NCI-H146 treated with DMSO at 0.1 percent for 48 hours (cell line): ENCODE measurements around the gene C16orf96.

ENCODE experiments used
- DNase-seq: peaks from one replicate; lab custom pipeline; 2025; ENCODE audit not compliant: unreplicated experiment; lab: John Stamatoyannopoulos, UW

The C16orf96 gene

DNA sequence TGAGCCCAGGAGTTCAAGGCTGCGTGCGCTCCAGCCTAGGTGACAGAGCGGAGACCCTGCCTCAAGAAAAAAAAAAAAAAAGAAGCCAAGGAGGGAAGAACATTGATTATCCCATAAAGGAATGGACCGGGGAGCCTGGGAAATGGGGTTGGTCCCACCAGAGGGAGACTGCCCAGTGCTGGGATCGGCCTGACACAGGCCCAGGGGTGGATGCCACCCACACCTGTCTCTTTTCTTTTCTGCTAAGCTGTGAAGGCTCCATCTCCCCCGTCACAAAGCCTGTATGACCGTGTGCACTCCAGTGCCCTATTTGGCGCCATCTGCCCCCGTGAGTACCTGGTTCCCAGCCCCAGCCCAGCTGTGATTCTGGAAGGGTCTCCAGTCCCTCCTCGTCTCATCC is 42.9 kb downstream of the C16orf96 start:
- DNase-seq, result no peak

DNA sequence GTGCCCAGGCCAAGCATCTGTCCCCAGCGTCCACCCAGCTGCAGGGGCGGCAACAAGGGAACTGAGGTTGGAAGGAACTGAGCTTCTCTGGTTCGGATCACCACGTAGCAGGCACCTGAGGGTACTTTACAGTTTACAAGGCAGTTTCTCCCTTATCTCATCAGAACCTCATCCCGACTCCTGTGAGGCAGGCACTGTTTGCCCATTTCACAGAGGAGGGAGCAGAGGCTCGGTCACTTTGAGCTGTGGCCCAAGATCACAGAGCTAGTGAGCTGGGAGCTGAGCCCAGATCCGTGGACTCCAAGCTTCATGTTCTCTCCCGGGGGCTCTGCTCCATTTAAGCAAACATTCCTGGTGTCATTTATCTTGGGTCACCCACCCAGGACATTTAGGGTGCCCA is 43.4 kb downstream of the C16orf96 start:
- no peak for DNase-seq

DNA sequence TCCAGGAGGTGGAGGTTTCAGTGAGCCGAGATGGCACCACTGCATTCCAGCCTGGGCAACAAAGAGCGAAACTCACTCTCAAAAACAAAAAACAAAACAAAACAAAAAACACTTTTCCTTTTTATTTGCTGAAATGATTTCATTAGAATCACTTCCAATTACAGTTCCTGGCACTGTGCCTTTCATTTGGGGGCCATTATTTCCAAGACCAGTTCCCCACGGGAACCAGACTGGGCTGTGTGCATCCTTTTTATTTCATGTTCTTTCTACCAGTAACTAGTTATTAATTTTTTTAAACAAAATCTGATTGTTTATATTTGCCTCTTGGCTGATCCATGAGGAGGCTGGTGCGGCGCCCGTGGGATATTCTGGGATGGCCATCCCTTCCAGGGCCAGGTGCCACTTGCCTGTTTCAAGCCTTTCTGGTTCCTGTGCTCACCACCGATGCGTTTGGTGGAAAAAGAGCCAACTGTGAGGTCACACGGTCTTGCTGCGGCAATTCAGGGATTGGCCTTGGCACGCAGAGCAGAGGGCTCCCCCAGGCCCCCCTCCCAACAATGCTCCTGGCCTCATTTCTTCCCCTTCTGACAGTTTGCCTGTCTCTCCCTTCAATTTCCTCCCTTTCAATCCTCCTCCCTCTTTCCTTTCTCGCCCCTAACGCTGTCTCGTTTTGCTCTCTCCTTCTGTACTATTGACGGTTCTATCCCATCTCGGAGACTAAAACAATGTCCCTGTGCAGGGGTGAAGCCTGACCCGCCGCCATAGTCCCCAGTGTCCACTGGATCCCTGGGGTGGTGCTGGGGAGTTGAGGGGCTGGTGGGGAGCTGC is 45.1 kb downstream of the C16orf96 start:
- DNase-seq, result no peak

DNA sequence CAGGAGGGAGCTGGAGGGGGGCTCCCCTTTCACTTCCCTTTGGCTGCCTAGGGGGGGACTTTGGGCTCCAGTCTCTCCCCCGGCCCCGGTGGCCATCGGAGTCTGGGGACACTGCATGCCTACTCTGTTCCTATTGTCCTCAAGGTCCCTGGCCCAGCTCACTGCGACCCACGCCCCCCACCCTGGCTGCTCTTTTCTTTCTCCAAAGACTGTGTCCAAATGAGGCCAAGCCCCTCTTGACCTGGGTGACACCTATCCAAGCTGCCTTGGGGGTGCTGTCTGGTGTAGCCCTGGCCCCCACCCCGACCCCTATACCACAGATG is 45.7 kb downstream of the C16orf96 start:
- no peak for DNase-seq

DNA sequence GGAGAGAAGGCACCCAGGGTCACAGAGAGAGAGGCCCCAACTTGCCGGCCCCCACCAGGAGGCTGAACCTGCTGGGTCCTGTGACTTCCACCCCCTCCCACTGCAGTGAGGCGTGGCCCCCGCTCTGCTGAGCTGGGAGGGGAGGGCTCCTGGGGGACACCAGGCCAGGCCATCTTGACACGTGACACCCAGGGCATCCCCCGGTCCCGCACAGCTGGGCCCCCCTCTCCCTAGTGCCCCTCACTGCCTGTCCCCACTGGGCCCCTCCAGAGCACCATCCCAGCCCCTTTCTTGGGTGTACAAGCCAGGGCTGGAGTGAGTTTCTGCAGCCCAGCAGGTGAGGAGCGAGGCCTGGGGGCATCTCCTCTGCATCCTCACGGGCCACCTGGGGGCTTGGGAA is 46.2 kb downstream of the C16orf96 start:
- no peak for DNase-seq

DNA sequence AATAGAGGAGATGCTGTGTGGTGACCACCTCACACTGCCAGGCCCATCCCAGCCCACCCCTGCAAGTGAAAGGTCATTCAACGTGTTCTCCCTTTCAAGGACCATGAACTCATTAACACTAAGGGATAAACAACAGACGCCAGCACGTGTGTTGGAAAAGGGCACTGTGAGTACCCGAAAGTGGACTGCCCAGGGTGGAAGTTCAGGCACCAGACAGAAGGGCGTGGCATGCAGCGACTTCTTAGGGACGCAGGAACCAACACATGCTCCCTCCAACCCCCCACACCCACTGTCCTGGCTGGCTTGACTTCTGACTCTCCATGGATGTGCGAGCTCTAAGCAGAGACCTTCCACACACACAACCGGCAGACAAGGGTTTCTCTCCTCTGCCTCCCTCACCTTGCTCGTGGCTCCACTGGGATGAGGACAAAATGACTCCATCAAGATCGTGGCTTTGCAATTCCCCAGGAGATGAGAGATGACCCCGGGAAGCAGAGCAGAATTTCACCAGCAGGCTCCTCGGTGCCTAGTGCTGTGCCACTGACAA is 47.6 kb downstream of the C16orf96 start:
- no peak for DNase-seq

DNA sequence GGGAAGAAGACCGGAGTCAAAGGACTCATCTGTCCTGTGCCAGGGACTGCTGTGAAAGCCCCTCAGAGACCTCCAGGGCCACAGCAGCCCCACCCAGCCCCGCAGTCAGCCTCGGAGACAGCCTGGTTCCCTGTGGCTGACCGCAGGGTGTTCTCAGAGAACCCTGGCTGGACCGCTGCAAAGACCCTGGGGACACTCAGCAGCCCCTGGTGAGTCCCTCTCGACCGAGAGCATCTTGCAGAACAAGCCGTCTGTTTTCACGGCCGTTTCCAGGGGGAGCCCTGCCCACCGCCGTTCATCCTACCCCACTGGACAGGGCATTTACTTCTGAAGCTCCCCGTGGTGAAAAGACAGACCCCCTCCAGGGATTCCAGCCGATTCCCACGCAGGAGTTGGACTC is 48.3 kb downstream of the C16orf96 start:
- no peak for DNase-seq

DNA sequence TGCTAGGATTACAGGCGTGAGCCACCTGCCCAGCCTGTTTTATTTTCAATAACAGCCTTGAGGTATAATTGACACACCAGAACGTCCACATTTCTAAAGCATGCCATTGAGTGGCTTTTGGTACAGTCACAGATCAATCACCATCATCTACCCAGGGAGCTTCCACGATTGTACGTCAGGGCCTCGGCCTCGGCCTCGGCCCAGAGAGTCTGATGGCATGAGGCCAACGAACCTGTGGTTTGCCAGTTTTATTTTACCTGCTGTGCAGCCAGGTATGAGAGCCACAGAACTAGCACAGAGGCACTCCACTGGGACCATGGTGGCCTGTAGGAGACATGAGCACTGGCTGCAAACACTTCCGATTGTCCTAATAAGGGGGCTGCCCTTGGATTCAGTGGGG is 50.2 kb downstream of the C16orf96 start:
- DNase-seq, result peak; percentile 60

DNA sequence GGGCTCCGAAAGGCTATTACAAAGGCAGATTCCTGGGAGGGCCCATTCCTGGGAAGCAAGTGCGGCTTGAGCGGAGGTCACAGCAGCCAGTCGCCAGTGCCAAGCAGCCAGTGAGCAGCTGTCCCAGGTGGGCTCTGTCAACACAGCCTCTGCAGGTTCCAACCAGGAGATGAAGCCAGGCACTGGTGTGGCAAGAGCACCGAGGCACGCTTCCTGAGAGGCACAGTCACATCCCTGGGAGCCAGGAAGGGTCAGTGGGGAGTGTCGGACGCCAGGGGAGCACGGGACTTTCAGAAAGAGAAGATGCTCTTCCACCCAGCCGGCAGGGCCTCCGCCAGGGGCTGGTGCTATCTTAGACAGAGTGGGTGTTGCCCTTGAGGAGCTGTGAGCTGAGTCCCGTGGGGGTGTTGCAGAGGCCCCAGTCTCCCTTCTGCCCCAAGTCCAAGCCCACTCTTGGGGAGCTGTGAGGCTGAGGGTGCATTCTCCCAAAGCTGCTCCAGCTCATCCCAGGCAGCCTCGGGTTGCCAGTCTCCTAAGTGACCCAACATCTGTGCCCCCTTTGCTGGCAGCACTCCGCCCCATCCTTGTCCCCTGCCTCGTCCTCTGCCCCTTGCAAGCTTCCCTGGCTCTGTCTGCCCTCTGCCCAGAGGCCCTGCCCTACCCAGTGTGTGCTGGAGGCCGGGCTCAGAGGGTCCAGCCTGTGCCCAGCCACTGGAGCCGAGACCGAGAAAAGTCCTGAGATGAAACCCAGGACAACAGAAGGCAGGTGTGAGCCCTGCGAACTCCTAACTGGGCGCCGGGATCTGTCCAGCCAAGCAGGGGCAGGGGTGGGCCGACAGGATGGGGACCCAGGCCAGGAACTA is 51.9 kb downstream of the C16orf96 start:
- no peak for DNase-seq

DNA sequence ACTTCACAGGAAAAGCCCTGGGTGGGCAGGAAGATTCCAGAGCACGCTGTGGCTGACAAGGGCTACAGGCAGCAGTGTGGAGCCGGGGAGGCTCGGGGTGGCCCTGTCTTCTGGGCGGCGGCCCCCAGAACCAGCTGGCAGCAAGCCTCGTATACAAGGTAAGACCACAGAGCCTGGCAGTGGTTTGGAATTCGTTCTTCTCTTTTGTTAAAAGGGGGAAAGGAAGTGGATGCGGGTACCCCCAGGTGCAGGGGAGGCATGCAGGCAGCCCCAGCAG is 52.5 kb downstream of the C16orf96 start:
- no peak for DNase-seq

DNA sequence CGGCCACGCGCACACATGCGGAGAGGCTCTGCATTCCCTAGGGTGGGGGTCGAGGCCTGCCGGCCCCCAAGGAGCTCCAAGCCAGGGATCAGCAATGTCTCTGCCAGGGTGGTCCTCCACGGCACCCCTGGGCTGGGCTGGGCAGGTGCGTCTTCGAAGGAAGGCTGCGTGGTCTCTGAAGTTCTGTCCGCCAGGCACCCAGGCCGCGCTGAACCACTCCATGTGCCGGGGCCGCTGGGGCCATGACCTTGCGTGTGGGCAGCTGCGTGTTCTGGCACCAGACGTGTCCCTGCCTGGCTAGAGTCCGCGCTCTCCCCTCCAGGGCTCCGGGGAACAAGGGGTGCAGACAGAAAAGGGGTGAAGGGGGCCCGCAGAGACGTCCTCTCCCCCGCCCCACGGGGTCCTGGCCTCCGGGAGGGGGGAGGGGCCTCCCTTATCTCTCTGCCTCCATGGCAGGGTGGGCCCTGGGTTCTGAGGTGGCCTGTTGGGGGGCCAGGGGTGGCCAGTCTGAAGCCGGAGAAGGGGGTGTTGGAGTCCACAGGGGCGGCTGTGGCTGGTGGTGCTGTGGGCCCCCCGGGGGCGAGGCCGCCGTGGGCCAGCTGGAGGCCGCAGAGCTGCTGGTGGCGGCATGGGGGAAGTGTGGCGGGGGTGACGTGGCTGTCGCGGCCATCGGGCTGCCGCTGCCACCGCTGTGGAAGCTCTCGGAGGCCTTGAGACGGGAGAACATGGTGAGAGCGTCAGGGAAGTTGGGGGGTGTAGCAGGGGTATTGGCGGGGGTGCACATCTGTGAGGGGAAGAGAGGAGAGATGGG is 53.3 kb downstream of the C16orf96 start:
- no peak for DNase-seq

DNA sequence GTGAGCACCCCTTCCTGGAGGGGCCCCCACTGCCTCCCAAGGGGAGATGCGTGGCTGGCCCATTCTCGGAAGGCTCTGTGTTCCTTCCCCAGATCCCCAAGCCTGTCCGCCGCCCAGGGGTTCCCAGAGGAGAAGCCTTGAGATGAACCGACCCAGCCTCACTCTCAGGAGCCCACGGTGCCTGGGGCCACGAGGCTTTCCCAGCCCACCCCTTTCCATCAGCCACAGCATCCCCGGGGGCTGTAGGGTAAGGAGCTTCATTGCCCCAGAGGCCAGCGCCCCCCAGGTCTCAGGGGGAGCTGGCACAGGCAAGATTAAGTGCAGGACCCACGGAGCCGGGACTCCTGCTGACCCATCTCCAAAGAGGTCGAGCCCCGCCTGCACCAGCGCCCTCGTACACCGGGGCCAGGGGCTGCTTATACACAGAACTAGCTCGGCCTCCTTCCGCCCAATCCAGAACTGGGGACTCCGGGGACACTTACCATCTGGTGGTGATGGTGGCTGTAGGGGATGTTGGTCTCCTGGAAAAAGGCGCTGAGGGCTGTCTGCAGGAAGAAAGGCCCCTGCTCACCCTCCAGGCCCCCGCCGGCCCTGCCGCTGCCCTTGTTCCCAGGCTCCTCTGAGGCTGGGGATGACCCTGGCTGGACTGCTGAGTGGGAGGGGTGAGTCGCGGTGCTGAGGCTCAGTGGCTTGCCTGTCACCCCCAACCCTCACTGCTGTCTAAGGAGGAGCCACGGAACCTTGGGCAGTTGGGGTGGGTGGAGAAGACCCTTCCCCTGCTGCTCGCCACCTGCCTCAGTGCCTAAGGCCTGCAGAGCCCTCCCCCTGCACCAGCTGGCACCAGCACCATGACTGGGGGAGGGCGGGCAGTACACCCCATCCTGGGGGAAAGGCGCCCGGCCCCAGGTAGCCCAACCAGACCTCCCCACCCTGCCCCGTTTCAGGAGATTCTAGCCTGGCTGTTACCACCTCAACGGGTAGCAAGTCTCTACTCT is 54.2 kb downstream of the C16orf96 start:
- DNase-seq, result no peak

DNA sequence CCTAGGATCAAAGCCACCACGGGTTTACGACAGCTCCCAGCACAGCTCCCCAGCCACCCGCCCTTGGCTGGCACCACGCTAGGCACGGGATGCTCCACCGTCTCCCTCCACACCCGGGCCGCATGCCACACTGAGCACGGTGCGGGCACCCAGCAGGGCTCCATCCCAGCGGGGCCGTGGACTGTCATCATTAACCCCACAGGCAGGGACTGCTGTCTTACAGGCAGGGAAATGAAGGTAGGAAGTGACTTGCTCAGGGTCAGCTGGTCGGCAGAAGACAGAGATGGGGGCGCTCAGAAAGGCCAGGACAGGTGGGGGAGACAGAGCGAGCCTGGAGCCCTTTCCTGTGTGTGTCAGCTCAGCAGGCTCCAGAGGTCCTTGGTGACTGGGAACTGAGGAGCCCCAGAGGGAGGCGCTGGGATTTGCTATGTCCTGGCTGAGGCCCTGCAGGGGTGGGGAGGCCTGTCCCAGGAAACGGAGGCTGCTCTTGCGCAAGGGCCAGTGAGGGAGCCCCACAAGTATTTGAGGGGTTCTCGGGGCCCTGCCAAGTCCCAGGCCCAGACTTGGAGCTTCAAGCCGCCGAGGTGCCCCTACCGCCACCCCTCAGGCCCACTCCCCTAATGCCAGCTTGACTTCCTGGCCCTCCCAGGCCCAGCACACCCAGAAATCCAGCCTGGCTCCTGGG is 55.3 kb downstream of the C16orf96 start:
- DNase-seq, result no peak

DNA sequence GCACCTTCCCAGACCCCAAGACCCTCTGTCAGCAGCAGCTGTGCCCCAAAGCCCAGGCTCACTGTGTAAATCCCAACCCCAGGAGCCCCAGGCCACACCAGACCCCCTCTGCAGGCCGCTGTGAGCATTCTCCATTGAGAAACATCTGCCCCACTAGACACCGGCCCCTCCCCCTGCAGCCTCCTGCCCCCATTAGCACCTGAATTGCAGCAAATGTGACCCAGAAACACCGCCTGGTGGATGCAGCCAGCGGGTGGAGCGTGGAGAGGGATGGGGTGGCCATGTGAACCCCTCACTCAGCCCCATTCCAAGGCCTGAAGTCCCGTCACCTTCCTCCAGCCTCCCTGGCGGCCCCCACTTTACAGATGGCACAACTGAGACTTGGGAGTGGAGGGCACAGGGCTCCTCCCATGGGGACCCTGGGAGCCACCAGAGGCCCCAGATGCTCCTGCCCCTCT is 56.4 kb downstream of the C16orf96 start:
- no peak for DNase-seq

DNA sequence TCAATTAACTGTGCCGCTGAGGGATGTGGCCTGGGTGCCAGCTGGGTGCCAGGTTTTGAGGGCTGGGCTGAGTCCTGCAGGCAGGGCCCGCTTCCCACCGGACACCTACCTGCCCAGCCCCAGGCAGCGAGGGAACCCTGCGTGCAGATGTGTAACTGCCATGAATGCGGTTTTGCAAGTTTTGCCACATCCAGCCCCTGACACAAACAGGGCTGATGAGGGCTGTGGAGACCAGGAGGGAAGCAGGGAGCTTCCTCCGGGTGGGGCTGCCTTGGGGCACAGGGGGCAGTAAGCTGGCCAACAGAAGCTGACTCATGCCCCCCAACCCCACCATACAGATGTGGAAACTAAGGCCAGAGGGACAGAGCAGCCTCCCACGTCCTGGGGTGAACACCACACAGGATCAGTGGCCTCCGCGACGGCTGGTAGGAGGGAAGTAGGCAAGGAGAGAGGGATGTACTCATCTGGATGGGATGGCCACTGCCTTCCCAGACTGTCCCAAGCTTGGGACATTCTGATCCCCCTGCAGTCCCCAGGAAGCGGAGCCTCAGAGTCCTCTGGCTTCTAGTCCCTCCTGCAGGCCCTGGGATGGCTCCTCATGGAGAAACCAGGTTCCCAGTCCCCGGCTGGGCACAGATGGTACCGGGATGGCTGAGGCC is 57.0 kb downstream of the C16orf96 start:
- no peak for DNase-seq

DNA sequence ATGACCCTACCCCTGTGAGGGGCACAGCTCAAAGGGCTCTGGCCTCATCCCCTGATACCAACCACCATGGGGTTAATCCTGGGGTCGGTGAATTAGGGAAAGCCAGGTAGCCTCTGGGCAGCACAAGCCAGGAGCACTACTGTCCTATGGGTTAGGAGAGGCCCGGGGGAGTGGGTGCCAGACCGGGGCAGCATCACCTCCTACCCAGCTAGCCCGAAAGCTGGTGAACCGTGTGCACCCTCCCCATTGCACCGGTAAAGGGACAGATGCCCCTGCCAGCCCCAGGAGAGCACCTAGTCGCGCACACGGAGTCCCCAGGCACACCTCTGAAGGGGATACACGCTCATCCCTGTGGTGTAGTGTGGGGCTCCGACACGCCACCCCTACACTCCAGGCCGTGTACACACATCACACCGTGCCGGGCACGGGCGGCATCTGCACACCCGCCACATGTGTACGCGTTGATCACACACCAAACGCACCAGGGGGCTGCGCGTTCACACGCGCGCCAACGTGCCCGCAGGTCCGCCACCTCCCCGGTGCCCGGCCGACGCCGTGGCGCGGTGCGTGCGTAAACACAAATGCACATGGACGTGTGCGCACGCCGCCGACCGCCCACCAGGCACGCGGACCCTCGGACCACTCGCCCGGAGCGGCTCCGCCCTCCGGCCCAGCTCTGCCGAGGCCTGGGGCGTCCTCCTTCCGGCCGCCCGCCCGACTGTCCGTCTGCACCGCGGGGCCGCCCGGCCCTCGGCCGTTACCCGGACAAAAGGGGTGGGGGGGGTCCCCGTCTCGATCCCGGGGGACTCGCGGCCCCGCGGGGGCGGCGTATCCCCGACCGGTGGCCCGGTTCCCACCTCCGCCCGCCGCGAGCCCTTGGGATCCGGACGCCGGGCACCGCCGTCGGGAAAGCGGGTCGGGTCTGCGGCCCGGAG is 57.8 kb downstream of the C16orf96 start:
- peak; percentile 14 for DNase-seq

DNA sequence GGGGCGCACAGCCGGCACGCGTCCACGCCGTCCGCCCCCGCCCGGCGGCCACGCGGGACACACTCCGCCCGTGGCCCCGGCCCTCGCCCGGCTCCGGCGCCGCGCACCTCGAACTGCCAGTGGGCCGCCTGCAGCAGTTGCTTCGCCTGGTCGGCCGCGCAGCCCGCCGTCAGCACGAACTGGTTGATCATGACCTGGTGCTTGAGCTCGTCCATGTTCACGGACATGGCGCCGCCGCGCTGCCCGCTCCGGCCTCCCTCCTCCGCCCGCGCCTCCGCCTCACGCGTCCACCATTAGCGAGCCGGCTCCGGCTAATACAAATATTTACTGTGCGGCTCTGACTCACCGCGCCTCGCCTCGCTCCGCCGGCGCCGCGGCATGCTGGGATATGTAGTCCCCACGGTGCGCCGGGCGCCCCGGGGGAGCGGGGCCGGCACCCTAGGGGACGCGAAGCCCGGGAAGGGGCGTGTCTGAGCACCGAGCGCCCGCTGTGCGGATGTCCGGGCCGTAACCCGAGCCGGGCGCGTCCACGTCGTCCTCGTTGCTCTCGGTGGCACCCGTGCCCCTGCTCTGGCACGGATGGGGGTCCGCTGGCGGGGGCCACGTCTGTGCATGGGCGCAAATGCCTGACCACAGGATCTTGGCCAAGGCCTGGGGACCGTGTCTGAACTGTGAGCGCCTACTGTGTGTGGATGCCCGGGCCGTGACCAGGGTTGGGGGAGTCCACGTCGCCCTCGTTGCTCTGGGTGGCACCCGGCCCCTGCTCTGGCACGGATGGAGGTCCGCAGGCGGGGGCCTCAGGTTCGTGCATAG is 58.6 kb downstream of the C16orf96 start, which contains the start of gene UBALD1:
Gene UBALD1 (minus strand): TSS at position 318 of the 813 bp plus-strand sequence. CDS start 91 bp downstream, at position 227.
- peak; percentile 88 for DNase-seq
